GM12872 (cell line): ENCODE measurements around the gene LRRFIP1.

Experiments
- TF ChIP-seq, protein P1 (sequence below): IDR thresholded peaks from 3 replicates; pipeline ENCODE4 v1.5.1; 2011; ENCODE audit warnings: low read depth, mild to moderate bottlenecking, low read length, moderate library complexity; ENCODE audit not compliant: insufficient read depth

Gene LRRFIP1

DNA sequence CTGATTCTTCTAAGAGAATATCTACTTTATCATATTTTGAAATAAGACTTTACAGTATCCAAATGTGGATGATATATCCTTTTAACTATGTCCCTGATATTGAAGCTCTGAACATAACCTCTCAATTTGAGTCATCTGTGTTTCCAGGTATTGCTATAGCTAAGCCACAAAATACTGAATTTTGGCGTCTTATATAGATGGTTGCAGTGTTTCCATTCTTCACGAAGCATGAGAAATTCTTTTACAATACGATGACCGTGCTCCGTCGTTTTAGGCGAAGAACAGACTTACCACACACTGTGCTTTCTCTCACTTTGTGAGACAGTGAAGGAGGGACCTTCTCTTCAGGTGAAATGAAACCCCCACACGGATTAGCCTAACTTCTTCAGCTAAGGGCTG, 45.3 kb downstream of the LRRFIP1 start:
- TF ChIP-seq, protein P1, sequence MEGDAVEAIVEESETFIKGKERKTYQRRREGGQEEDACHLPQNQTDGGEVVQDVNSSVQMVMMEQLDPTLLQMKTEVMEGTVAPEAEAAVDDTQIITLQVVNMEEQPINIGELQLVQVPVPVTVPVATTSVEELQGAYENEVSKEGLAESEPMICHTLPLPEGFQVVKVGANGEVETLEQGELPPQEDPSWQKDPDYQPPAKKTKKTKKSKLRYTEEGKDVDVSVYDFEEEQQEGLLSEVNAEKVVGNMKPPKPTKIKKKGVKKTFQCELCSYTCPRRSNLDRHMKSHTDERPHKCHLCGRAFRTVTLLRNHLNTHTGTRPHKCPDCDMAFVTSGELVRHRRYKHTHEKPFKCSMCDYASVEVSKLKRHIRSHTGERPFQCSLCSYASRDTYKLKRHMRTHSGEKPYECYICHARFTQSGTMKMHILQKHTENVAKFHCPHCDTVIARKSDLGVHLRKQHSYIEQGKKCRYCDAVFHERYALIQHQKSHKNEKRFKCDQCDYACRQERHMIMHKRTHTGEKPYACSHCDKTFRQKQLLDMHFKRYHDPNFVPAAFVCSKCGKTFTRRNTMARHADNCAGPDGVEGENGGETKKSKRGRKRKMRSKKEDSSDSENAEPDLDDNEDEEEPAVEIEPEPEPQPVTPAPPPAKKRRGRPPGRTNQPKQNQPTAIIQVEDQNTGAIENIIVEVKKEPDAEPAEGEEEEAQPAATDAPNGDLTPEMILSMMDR = no peak

DNA sequence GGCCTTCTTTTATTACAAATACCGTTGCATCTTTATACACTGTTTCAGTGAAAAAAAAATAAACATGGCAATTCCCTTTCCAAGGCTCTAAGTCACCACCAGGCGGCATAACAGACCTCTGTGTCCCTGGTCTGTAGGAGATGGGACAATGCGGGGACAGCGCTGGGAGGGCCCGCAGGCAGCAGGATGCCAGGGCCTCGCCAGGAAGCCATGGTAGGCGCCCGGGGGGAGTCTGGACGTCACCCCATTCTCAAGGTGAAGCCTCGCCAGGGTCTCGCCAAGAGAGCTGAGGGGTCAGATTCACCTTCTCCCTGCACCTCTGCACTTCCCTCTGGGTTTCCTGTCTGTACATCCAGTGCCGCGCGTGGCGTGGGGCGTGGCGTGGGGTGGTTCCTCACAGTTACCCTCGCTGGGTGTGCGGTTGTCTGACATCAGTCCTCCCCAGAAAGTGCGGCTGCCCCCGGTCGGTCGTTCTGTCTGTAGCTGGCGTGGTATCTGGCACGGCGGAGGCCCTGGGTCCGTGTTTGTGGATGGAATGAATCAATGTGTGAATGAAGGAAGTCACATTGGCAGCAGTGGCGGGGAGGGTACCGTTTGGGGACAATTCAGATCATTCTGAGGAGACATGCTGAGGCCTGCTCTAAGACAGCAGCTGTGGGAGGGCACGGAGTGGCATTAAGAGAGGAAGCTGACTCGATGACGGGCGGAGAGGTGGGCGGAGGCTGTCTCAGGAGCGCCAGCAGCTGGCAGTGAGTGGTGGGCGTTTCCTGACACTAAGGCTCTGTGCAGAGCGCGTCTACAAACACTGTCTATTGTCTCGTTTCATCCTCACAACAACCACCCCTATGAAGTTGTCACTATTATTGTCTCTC, 46.0 kb downstream of the LRRFIP1 start:
- TF ChIP-seq, protein P1 = peak; percentile 73

DNA sequence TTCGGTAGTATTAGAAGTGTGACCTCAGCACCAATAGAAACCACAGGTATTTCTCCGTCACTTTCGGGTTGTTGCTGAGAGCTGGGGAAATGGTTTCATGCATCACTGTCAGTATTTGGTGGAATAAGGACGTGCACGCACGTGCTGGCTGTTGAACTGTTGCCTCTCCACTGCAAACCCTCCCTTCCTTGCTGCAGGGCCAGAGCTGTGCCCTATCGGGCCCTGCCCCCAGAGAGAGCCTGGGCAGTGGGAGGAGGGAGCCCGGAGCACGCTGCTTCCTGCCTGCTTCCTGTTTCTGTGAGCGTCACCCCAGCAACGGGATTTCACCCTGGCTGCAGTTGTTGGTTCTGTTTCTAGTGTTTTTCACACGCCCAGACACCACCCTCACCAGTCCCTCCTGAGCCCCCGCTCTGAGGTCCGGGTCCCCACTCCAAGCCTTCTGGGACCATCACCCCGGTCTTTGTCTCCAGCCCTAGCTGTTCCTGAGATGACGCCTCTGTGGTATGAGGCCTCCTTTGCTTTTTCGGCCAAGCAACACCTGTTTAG, 47.4 kb downstream of the LRRFIP1 start:
- TF ChIP-seq, protein P1 = no peak

DNA sequence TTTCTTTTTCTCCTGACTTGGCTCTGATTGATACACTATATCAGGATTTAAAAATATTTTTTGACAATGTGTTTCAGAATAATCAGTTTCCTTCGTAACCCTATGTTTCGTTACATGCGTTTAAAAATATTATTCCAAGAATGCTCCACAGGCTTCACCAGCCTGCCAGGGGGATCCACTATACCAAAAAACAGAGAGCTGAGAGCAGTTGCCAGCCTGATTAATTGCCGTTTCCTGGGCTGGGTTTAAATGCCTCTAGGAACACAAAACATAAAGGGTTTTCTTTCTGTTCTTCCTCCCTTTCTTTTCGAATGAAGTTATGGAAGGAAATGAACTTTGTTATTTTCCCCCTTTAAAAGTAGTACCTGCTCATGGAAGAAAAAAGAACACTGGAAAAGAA, 47.9 kb downstream of the LRRFIP1 start:
- TF ChIP-seq, protein P1 = no peak

DNA sequence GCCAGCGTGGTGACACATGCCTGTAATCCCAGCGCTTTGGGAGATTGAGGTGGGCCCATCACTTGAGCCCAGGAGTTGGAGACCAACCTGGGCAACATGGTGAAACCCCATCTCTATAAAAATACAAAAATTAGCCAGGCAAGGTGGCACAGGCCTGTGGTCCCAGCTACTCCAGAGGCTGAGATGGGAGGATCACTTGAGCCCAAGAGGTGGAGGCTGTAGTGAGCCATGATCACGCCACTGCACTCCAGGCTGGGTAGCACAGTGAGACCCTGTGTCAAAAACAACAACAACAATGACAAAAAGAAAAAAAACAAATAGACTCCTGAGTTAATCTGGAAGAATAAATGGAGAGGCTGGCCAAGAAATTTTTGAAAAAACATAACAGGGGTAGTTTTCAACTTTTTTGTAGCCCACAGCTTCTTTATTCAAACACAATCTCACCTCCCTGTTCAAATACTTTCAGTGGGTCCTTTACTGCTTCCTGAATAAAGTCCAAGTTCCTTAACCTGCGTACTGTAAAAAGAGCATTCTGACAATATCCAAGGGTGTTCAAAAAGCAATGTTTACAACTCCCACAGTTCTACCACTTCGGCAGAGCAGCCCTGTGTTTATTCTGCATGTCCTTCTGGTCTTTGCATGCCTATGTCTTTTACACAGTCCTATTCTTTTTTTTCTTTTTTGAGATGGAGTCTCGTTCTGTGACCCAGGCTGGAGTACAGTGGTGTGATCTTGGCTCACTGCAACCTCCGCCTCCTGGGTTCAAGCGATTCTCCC, 53.5 kb downstream of the LRRFIP1 start:
- TF ChIP-seq, protein P1 = no peak

DNA sequence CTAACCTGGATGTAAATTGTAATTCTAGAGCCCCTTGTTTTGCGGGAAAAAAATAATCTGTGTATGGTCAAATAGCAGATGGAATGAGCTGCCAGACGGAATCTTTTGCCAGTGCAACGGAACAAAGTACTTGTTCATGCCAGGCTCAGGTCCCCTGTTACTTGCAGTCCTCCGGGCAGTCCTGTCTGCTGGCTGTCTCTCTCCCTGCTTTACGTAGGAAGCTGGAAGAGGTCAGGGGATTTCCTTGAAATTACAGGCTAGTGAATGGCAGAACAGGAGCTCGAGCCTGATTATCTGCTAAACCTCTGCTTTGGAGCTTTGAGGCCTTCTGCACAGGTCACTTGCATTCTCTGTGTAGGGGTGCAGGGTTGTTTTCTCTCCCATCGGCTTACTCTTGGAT, 54.8 kb downstream of the LRRFIP1 start:
- TF ChIP-seq, protein P1 = no peak
